HepG2 (cell line): ENCODE results near the gene WWP2. TPM values are rescaled to one million over a fixed set of nuclear protein-coding genes. Genes with fewer than 3 reads are reported as not detected.

Experiments
- ATAC-seq: fragments of 200-7000 bp; cut with Tn5 transposase; 3 replicates; pipeline ENCODE4 v1.9.1; 2020; ENCODE audit warnings: mild to moderate bottlenecking, moderate library complexity
- BruUV-seq: library from RNA; stranded (reverse); fragments of 400-500 nt; replicated peaks from 2 replicates; lab custom pipeline; 2021; lab: Mats Ljungman, UMichigan
- CTCF ChIA-PET: fragments of 300-600 bp; formaldehyde crosslinking; extraction: SDS; loops from one replicate; lab custom pipeline; 2021; ENCODE audit warnings: low total read pairs, inconsistent platforms, low intra/inter-chr PET ratio; lab: Yijun Ruan, JAX
- POLR2A ChIA-PET: fragments of 350-600 bp; sonication (Branson Sonifier 250); formaldehyde crosslinking; loops from one replicate; lab custom pipeline; 2020; ENCODE audit warnings: antibody characterized with exemption, inconsistent platforms; lab: Yijun Ruan, JAX
- DNase-seq: peaks from one replicate; pipeline ENCODE4 v3.0.0-alpha.2; 2015; ENCODE audit warnings: low spot score
- FAIRE-seq: peaks from 3 replicates; lab custom pipeline; 2011; peaks lifted over from hg19 to GRCh38; lab: Jason Lieb, UNC
- H2AFZ ChIP-seq: one replicate; pipeline ENCODE4 v1.6.1; 2011; ENCODE audit warnings: low read length, inconsistent platforms
- H3K27ac ChIP-seq: fragments of 300-600 bp; 3 replicates; pipeline ENCODE4 v1.8.0; 2011; ENCODE audit warnings: mixed run types, mild to moderate bottlenecking, mixed read lengths, low read length, inconsistent platforms; ENCODE audit not compliant: insufficient read depth; ENCODE audit errors: extremely low read length
- H3K27me3 ChIP-seq, 2 experiments: fragments of 200-600 bp in 1 of 2; 2 replicates in 1 of 2; 3 replicates in 1 of 2; pipeline versions ENCODE4 v1.6.0 to v1.8.0; 2011; ENCODE audit warnings: low read length in 2 of 2, mild to moderate bottlenecking in 2 of 2, moderate library complexity in 2 of 2, inconsistent platforms in 1 of 2; ENCODE audit not compliant: insufficient read depth in 2 of 2, control insufficient read depth in 1 of 2
- H3K36me3 ChIP-seq, 2 experiments: fragments of 200-600 bp in 1 of 2; replicated peaks in 1 of 2; 2 replicates in 1 of 2; 3 replicates in 1 of 2; pipeline versions ENCODE4 v1.5.1 to v1.8.0; 2011; ENCODE audit warnings: low read length in 2 of 2, inconsistent platforms in 1 of 2; ENCODE audit not compliant: insufficient read depth in 2 of 2, control insufficient read depth in 1 of 2
- H3K4me1 ChIP-seq: 2 replicates; pipeline ENCODE4 v1.5.1; 2012; ENCODE audit warnings: low read length, inconsistent platforms; ENCODE audit not compliant: insufficient read depth
- H3K4me2 ChIP-seq: 2 replicates; pipeline ENCODE4 v1.6.0; 2011; ENCODE audit warnings: low read depth, low read length, inconsistent platforms
- H3K4me3 ChIP-seq, 3 experiments: fragments of 200-600 bp in 1 of 3; sonication (generic), shearing (Covaris generic) in 1 of 3; replicated peaks in 1 of 3; 2 replicates each; pipeline ENCODE4 v1.5.1; 2011 to 2016; ENCODE audit warnings: low read length in 3 of 3, inconsistent platforms in 2 of 3, low read depth in 2 of 3, mild to moderate bottlenecking in 2 of 3, control low read depth in 1 of 3, mixed read lengths in 1 of 3; ENCODE audit not compliant: insufficient read depth in 1 of 3
- H3K79me2 ChIP-seq: one replicate; pipeline ENCODE4 v1.6.1; 2011; ENCODE audit warnings: low read length, inconsistent platforms; ENCODE audit not compliant: insufficient read depth
- H3K9ac ChIP-seq: 2 replicates; pipeline ENCODE4 v1.6.0; 2011; ENCODE audit warnings: mild to moderate bottlenecking, low read depth, low read length, inconsistent platforms; ENCODE audit not compliant: insufficient read depth
- H3K9me3 ChIP-seq: 2 replicates; pipeline ENCODE4 v1.5.1; 2012; ENCODE audit warnings: mild to moderate bottlenecking, low read length
- H4K20me1 ChIP-seq: 2 replicates; pipeline ENCODE4 v1.6.0; 2011; ENCODE audit warnings: inconsistent platforms, mild to moderate bottlenecking, low read length, moderate library complexity; ENCODE audit not compliant: insufficient read depth
- PCBP2 ChIP-seq: fragments of 200-400 bp; formaldehyde crosslinking; optimal IDR thresholded peaks from 2 replicates; pipeline ENCODE3; 2018; ENCODE audit warnings: low read length, low read depth; ENCODE audit not compliant: poor library complexity, severe bottlenecking
- SAFB2 ChIP-seq: sonication (generic); formaldehyde crosslinking; IDR thresholded peaks from 2 replicates; pipeline ENCODE4 v1.5.1; 2020; ENCODE audit warnings: missing genetic modification reagents, low read depth, mild to moderate bottlenecking, borderline replicate concordance
- SMARCC2 ChIP-seq: fragments of 450-650 bp; IDR thresholded peaks from 2 replicates; pipeline ENCODE4 v1.6.1; 2017; ENCODE audit warnings: antibody characterized with exemption, mild to moderate bottlenecking
- ZBTB38 ChIP-seq: sonication (generic); formaldehyde crosslinking; IDR thresholded peaks from 2 replicates; pipeline ENCODE4 v1.5.1; 2020; ENCODE audit warnings: mild to moderate bottlenecking, missing genetic modification reagents
- ZNF572 ChIP-seq: sonication (generic); formaldehyde crosslinking; IDR thresholded peaks from 2 replicates; pipeline ENCODE4 v1.5.1; 2020; ENCODE audit warnings: mild to moderate bottlenecking, missing genetic modification reagents
- ZNF768 ChIP-seq: sonication (generic); formaldehyde crosslinking; IDR thresholded peaks from 2 replicates; pipeline ENCODE4 v1.4.0; 2020; ENCODE audit warnings: missing genetic modification reagents
- WGBS: methylation state at CpG from one replicate; pipeline ENCODE4 v1.1.6; 2017; ENCODE audit warnings: low lambda C conversion rate; 5-methylcytosine and 5-hydroxymethylcytosine counted together
- in situ Hi-C: cut with HindIII; loops from 2 replicates; pipeline ENCODE4 v1.10.0; 2017; ENCODE audit warnings: low pct_unique_long_range_greater_than_20kb; ENCODE audit not compliant: extremely low pct_ligation_motif_present
- intact Hi-C: fragments of 100-400 bp; cut with micrococcal nuclease; formaldehyde crosslinking; loops from one replicate; pipeline ENCODE4 v1.10.0; 2022; ENCODE audit not compliant: unreplicated experiment
- polyA plus RNA-seq, 8 experiments: library from polyadenylated mRNA; depleted of rRNA in 3 of 8; stranded (reverse) in 7 of 8; unstranded in 1 of 8; fragments of >200 nt; fragmentation: Illumina TruSeq in 4 of 8; extraction: Trizol in 4 of 8; gene quantifications; 2 replicates each; pipeline versions ENCODE4 v1.2.1 to v1.2.3, GENCODE V29; 2011 to 2016; ENCODE audit warnings: low read depth in 4 of 8, missing spikeins in 1 of 8, mixed read lengths in 1 of 8; ENCODE audit not compliant: insufficient read depth in 1 of 8
- total RNA-seq, 5 experiments: library from RNA; depleted of rRNA; stranded (reverse); fragments of >200 nt; fragmentation: Illumina TruSeq; extraction: Trizol; gene quantifications; 2 replicates each; pipeline ENCODE4 v1.2.3, GENCODE V29; 2016; ENCODE audit warnings: low read depth in 1 of 5

WWP2 gene
- total and polyA plus RNA-seq, 2 of the 13 experiments (the other 11 are each of a cell fraction or from before 2014, with no cell fraction given), result 11.4 to 28.2 TPM

DNA sequence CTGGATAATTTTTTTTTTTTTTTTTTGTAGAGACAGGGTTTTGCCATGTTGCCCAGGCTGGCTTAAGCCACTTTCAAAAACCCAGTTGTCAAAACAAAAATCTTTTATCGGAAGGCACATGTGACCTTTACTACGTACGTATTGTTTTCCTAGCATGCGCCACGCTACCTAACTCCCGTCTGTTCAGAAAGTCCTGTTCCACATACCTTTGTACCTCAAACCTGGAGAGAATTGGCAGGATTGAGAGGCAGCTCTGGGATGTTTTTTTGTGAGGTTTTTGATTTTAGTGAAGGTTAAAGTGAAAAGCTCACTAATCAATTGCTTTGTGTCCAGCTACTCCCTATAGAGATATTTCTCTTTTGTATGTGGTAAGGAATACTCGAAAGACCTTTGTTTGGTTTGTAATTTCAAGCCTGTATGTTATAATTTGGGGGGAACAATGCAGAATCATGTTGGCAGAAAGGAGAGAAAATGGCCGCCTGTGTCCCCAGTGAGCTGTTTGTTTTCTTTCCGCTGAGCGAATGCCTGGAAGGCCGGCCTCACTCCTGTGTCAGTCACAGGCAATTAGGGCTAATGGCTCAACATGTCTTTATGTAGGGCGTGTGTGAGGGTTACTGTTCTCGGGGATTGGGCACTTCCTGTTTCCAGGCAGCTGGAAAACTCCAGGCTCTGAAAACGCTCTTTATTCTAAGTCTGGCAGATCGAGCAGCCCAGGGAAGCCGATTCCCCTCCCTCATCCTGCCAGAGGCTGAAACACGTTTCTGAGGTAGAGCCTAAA, 128.2 kb downstream of the WWP2 start:
- no TSS peak for BruUV-seq
- ChIA-PET CTCF (no interaction called here), POLR2A (no interaction called here)
- DNase-seq, result no peak
- no peaks in the 10 kb centered on the region for H3K79me2 ChIP-seq
- H3K27ac ChIP-seq, result no peak overlapping the region
- no peaks in the 10 kb centered on the region for H3K9me3 ChIP-seq
- in situ Hi-C loops (no loop called here), intact Hi-C loops (no loop called here)
- no peak for ATAC-seq
- FAIRE-seq, result no peak
- peaks cover 16 to 33% of the 10 kb centered on the region in 2 experiments for H3K36me3 ChIP-seq
- no peaks in the 10 kb centered on the region for H3K4me1 ChIP-seq
- H2AFZ ChIP-seq, result no peak overlapping the region
- no peak overlapping the region for H3K9ac ChIP-seq
- H3K27me3 ChIP-seq, result no peaks in the 10 kb centered on the region
- no peak overlapping the region for H3K4me2 ChIP-seq
- no peak overlapping the region for H3K4me3 ChIP-seq
- TF ChIP-seq ZBTB38 (peak; percentile 23; the same call in 1 of the 2 replicates), PCBP2 (no peak), SMARCC2 (no peak), SAFB2 (CRISPR knock-in tag) (no peak)
- WGBS, result 95% methylated on average over 17 of the region's 17 CpGs
- no peaks in the 10 kb centered on the region for H4K20me1 ChIP-seq

DNA sequence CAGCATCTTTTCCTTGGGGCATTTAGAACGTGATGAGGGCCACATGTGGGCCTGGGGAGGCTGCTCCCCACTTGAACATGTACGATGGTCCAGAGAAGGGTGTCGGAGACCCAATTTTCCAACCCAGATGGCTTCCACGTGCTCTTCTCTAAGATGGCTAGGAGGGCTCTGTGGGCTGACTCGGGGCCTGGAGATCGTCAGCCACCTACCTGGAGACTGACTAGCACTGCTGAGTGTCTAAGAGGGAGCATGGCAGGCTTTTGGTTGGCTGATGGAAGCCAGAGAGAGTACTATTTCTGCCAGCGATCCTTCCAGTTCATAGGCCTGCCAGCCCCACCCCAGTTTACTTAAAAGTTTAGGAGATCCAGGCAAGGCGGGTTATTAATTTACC, 128.8 kb downstream of the WWP2 start:
- DNase-seq, result no peak
- ATAC-seq, result no peak
- H3K4me3 ChIP-seq, result no peak overlapping the region
- H2AFZ ChIP-seq, result no peak overlapping the region
- no peaks in the 10 kb centered on the region for H3K27me3 ChIP-seq
- CTCF ChIA-PET, result no interaction called here
- in situ Hi-C loops, result no loop called here
- no peak overlapping the region for H3K4me2 ChIP-seq
- 100% methylated on average over 3 of the region's 8 CpGs for WGBS
- H3K9me3 ChIP-seq, result no peaks in the 10 kb centered on the region
- H3K27ac ChIP-seq, result no peak overlapping the region
- FAIRE-seq, result no peak
- no peaks in the 10 kb centered on the region for H3K79me2 ChIP-seq
- no peaks in the 10 kb centered on the region for H4K20me1 ChIP-seq
- no peak overlapping the region for H3K9ac ChIP-seq
- no TSS peak for BruUV-seq
- H3K4me1 ChIP-seq, result no peaks in the 10 kb centered on the region
- intact Hi-C loops, result no loop called here
- POLR2A ChIA-PET, result no interaction called here
- TF ChIP-seq ZNF572 (CRISPR knock-in tag) (peak; percentile 50; the same call in 1 of the 2 replicates), ZNF768 (CRISPR knock-in tag) (no peak)
- H3K36me3 ChIP-seq, result peaks cover 16 to 38% of the 10 kb centered on the region in 2 experiments
